BJ (cell line): ENCODE results near the gene KCTD2. TPM values are rescaled to one million over a fixed set of nuclear protein-coding genes. Genes with fewer than 3 reads are reported as not detected.

Experiments used
- CTCF ChIA-PET: fragments of 350-600 bp; formaldehyde crosslinking; extraction: SDS; loops from one replicate; lab custom pipeline; 2021; ENCODE audit warnings: antibody characterized with exemption, inconsistent platforms; lab: Yijun Ruan, JAX
- POLR2A ChIA-PET: fragments of 300-600 bp; sonication (Branson Sonifier 250); formaldehyde crosslinking; extraction: SDS; loops from one replicate; lab custom pipeline; 2021; ENCODE audit warnings: antibody characterized with exemption; lab: Charles Lee
- DNase-seq: peaks from one replicate; pipeline ENCODE4 v3.0.0-alpha.2; 2011; ENCODE audit warnings: low read depth
- H3K27me3 ChIP-seq: 2 replicates; pipeline ENCODE4 v1.6.0; 2011; ENCODE audit warnings: low read length; ENCODE audit not compliant: control insufficient read depth, insufficient read depth
- H3K36me3 ChIP-seq: 2 replicates; pipeline ENCODE4 v1.5.1; 2011; ENCODE audit warnings: low read length; ENCODE audit not compliant: control insufficient read depth, insufficient read depth
- H3K4me3 ChIP-seq: 2 replicates; pipeline ENCODE4 v1.5.1; 2011; ENCODE audit warnings: low read depth, mild to moderate bottlenecking, control low read depth, low read length
- polyA plus RNA-seq: library from polyadenylated mRNA; depleted of rRNA; stranded (reverse); fragments of >200 nt; gene quantifications from 2 replicates; pipeline ENCODE4 v1.2.3, GENCODE V29; 2011
- TF ChIP-seq, protein P1 (sequence below): IDR thresholded peaks from 2 replicates; pipeline ENCODE4 v1.5.1; 2011; ENCODE audit warnings: low read depth, mild to moderate bottlenecking, control low read depth, inconsistent platforms, low read length, moderate library complexity; ENCODE audit not compliant: insufficient read depth

Gene KCTD2
- polyA plus RNA-seq, 1 experiment = 28.0 TPM

GRCh38 chr17:75105126-75106080 lies 58.4 kb downstream of the KCTD2 start:
- Histone ChIP-seq H3K36me3 (peaks cover 12% of the 10 kb centered on the region), H3K4me3 (no peak overlapping the region), H3K27me3 (no peaks in the 10 kb centered on the region)
- ChIA-PET CTCF (interaction anchor here (0.6 to 4.7 kb wide), 29 partner anchors 9 to 169 kb away, joined by 3 to 47 read pairs (median 4); partner anchors contain the start of genes MIF4GD, NT5C and SLC16A5), POLR2A (interaction anchor here (0.5 to 0.6 kb wide), 2 partner anchors 32 to 117 kb away, joined by 3 to 4 read pairs; no protein-coding TSS in a partner anchor)
- DNase-seq = no peak
- TF ChIP-seq, protein P1, sequence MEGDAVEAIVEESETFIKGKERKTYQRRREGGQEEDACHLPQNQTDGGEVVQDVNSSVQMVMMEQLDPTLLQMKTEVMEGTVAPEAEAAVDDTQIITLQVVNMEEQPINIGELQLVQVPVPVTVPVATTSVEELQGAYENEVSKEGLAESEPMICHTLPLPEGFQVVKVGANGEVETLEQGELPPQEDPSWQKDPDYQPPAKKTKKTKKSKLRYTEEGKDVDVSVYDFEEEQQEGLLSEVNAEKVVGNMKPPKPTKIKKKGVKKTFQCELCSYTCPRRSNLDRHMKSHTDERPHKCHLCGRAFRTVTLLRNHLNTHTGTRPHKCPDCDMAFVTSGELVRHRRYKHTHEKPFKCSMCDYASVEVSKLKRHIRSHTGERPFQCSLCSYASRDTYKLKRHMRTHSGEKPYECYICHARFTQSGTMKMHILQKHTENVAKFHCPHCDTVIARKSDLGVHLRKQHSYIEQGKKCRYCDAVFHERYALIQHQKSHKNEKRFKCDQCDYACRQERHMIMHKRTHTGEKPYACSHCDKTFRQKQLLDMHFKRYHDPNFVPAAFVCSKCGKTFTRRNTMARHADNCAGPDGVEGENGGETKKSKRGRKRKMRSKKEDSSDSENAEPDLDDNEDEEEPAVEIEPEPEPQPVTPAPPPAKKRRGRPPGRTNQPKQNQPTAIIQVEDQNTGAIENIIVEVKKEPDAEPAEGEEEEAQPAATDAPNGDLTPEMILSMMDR = peak; percentile 77

DNA sequence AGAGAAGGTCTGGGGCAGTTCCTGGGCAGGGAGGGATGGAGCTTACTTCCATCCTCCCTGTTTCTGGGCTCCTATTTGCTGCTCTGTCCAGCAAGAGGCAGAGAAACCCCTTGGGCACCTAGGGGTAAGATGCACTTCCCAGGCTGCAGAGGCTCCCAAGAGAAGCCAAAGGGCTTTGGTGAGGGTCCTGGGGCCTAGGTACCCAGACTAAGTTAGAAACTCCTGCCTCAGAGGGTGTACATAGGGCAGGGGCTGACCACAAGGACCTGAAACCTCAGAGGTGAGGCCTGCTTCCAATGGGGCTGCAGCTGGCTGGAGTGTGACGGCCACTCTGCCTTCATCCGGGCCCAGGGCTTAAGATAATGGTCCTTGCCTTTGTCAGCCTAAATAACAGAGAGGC lies 61.2 kb downstream of the KCTD2 start:
- ChIA-PET CTCF (interaction anchor here (0.7 to 0.9 kb wide), 2 partner anchors 38 to 163 kb away, joined by 3 read pairs; no protein-coding TSS in a partner anchor), POLR2A (no interaction called here)
- Histone ChIP-seq H3K4me3 (no peak overlapping the region), H3K27me3 (no peaks in the 10 kb centered on the region), H3K36me3 (peaks cover 8% of the 10 kb centered on the region)
- TF ChIP-seq, protein P1 = no peak
- no peak for DNase-seq

GRCh38 chr17:75109046-75109406 lies 62.0 kb downstream of the KCTD2 start:
- CTCF ChIA-PET = interaction anchor here (1.0 to 7.0 kb wide), 4 partner anchors 22 to 92 kb away, joined by 3 to 77 read pairs (median 10); partner anchors contain the start of gene NT5C
- DNase-seq = no peak
- TF ChIP-seq, protein P1 = no peak
- Histone ChIP-seq H3K27me3 (no peaks in the 10 kb centered on the region), H3K36me3 (peaks cover 4% of the 10 kb centered on the region), H3K4me3 (peak overlapping the region; percentile 90)
- POLR2A ChIA-PET = no interaction called here

DNA sequence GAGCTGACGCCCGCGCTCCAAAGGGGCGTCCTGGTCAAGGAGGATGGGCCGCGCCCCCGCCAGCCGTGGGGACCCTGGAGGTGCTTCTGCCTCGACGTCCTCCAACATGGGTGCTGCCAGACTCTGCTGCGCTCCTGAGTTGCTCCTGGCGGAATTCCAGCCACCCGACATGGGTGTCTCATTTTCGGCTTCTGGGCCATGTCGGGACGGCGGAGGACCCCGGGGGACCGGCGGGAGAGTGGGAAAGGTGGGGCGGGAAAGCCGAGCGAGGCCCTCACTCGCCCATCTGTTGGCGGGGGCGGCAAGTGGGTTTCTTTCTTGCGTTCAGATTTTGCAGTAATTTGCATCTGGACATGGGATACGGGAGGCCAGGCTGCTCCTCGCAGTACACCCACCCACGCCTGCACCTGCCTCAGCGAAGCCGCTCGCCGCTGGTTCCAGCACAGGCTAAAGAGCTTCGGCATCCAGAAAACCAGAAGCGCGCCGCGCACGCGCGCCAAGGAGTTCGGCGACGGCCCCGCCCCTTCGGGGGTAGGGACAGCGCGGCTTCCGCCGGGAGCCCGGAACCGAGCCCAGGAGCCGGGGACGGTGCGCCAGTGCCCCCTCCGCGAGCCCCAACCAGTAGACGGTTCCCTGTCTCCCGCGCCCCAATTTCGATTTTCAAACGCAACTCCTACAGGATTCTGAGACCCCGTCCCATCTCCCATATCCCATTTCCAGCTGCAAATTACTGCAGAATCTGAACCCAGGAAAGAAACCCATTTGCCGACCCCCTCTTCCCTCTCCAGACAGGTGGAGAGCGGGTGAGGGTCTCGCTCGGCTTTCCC lies 62.6 kb downstream of the KCTD2 start, which contains the start of gene ARMC7:
TSS of gene ARMC7 (plus strand) at position 563 of the 827 bp plus-strand sequence. CDS start 320 bp downstream, outside the sequence.
- POLR2A ChIA-PET = no interaction called here

More for the DNA sequence above, 62.6 kb downstream of the KCTD2 start, which contains the start of gene ARMC7:
- CTCF ChIA-PET = interaction anchor here (1.0 to 7.0 kb wide), 5 partner anchors 22 to 91 kb away, joined by 3 to 77 read pairs (median 7); partner anchors contain the start of gene NT5C
- Histone ChIP-seq H3K4me3 (peak within 1 kb of the TSS; percentile 90), H3K27me3 (no peaks in the 10 kb centered on the region), H3K36me3 (peaks cover 3% of the 10 kb centered on the region)
- DNase-seq = peak; percentile 38
- TF ChIP-seq, protein P1 = no peak
